ENCODE results near the gene GET3.

DNA sequence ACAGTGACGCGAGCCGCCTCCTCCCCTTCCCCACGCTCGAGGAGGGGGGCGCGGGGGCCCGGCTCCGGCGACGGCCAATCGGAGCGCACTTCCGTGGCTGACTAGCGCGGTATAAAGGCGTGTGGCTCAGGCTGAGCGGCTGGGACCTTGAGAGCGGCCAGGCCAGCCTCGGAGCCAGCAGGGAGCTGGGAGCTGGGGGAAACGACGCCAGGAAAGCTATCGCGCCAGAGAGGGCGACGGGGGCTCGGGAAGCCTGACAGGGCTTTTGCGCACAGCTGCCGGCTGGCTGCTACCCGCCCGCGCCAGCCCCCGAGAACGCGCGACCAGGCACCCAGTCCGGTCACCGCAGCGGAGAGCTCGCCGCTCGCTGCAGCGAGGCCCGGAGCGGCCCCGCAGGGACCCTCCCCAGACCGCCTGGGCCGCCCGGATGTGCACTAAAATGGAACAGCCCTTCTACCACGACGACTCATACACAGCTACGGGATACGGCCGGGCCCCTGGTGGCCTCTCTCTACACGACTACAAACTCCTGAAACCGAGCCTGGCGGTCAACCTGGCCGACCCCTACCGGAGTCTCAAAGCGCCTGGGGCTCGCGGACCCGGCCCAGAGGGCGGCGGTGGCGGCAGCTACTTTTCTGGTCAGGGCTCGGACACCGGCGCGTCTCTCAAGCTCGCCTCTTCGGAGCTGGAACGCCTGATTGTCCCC lies 54.2 kb downstream of the GET3 start, which contains the start of gene JUNB:
- TF ChIP-seq, protein P1, sequence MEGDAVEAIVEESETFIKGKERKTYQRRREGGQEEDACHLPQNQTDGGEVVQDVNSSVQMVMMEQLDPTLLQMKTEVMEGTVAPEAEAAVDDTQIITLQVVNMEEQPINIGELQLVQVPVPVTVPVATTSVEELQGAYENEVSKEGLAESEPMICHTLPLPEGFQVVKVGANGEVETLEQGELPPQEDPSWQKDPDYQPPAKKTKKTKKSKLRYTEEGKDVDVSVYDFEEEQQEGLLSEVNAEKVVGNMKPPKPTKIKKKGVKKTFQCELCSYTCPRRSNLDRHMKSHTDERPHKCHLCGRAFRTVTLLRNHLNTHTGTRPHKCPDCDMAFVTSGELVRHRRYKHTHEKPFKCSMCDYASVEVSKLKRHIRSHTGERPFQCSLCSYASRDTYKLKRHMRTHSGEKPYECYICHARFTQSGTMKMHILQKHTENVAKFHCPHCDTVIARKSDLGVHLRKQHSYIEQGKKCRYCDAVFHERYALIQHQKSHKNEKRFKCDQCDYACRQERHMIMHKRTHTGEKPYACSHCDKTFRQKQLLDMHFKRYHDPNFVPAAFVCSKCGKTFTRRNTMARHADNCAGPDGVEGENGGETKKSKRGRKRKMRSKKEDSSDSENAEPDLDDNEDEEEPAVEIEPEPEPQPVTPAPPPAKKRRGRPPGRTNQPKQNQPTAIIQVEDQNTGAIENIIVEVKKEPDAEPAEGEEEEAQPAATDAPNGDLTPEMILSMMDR (conservative IDR thresholded peaks at IDR 0.05) = no peak; the same call in 1 of the 2 replicates
- peak; percentile 60; the same call in 1 of the 2 replicates for TF ChIP-seq ZFX (IDR thresholded peaks at IDR 0.05)

Data from C4-2B (cell line).